ENCODE results near the gene RHOG.
"Not testable (repeated sequence)": the region's sequence is repeated elsewhere in the genome, so short reads cannot be mapped to it uniquely, and the experiment has no call there.

RHOG gene

GRCh38 chr11:3832816-3833215 lies 7.9 kb downstream of the RHOG start:
- DNase-seq, result no peak

GRCh38 chr11:3831378-3832239 lies 9.2 kb downstream of the RHOG start:
- DNase-seq, result no peak

- DNase-seq, result no peak
Observed at GRCh38 chr11:3830730-3831129, 10.0 kb downstream of the RHOG start.

- DNase-seq, result no peak
Observed at GRCh38 chr11:3830088-3830487, 10.7 kb downstream of the RHOG start.

- no peak for DNase-seq
Observed at GRCh38 chr11:3827434-3828186, 13.1 kb downstream of the RHOG start.

- DNase-seq, result no peak
Observed at GRCh38 chr11:3826721-3827120, 14.0 kb downstream of the RHOG start.

- no peak for DNase-seq
Observed at GRCh38 chr11:3825473-3826154, 15.1 kb downstream of the RHOG start.

- no peak for DNase-seq
Observed at GRCh38 chr11:3824714-3825472, 15.9 kb downstream of the RHOG start.

- no peak for DNase-seq
Observed at GRCh38 chr11:3823762-3824506, 16.8 kb downstream of the RHOG start.

GRCh38 chr11:3823303-3823702 lies 17.5 kb downstream of the RHOG start:
- no peak for DNase-seq

GRCh38 chr11:3822312-3822711 lies 18.4 kb downstream of the RHOG start:
- no peak for DNase-seq

GRCh38 chr11:3820971-3821370 lies 19.8 kb downstream of the RHOG start:
- no peak for DNase-seq

GRCh38 chr11:3817181-3817800 lies 23.5 kb downstream of the RHOG start:
- no peak for DNase-seq

- no peak for DNase-seq
Observed at GRCh38 chr11:3816673-3817072, 24.1 kb downstream of the RHOG start.

- no peak for DNase-seq
Observed at GRCh38 chr11:3815845-3816244, 24.9 kb downstream of the RHOG start.

- not testable (repeated sequence) for DNase-seq
Observed at GRCh38 chr11:3814832-3815231, 25.9 kb downstream of the RHOG start.

GRCh38 chr11:3810951-3811350 lies 29.8 kb downstream of the RHOG start:
- DNase-seq, result no peak

- no peak for DNase-seq
Observed at GRCh38 chr11:3810446-3810845, 30.3 kb downstream of the RHOG start.

GRCh38 chr11:3809624-3809928 lies 31.2 kb downstream of the RHOG start:
- DNase-seq, result no peak

GRCh38 chr11:3808861-3809623 lies 31.7 kb downstream of the RHOG start:
- DNase-seq, result peak; percentile 13
